EL (cell line): ENCODE measurements around the gene ANGPTL5.
"Not testable (repeated sequence)": the region's sequence is repeated elsewhere in the genome, so short reads cannot be mapped to it uniquely, and the experiment has no call there.

Experiments used
- DNase-seq: peaks from one replicate; pipeline ENCODE4 v3.0.0-alpha.2; 2016

The ANGPTL5 gene

GRCh38 chr11:101881586-101881985 lies 34.7 kb downstream of the ANGPTL5 start:
- DNase-seq, result no peak

- DNase-seq, result peak; percentile 71
These were observed 36.1 kb downstream of the ANGPTL5 start for GRCh38 chr11:101880222-101880621.

GRCh38 chr11:101872171-101872882 lies 44.0 kb downstream of the ANGPTL5 start:
- DNase-seq, result no peak

- DNase-seq, result peak; percentile 86
These were observed 45.8 kb downstream of the ANGPTL5 start for GRCh38 chr11:101870510-101870909.

GRCh38 chr11:101867951-101868350 lies 48.4 kb downstream of the ANGPTL5 start:
- no peak for DNase-seq

GRCh38 chr11:101866619-101867491 lies 49.5 kb downstream of the ANGPTL5 start:
- DNase-seq, result peak; percentile 84

GRCh38 chr11:101864098-101864497 lies 52.2 kb downstream of the ANGPTL5 start:
- DNase-seq, result no peak

GRCh38 chr11:101863361-101863760 lies 53.0 kb downstream of the ANGPTL5 start:
- DNase-seq, result peak; percentile 90

- DNase-seq, result peak; percentile 82
These were observed 53.7 kb downstream of the ANGPTL5 start for GRCh38 chr11:101862391-101863233.

GRCh38 chr11:101860696-101861427 lies 55.5 kb downstream of the ANGPTL5 start:
- peak; percentile 70 for DNase-seq

GRCh38 chr11:101852260-101852659 lies 64.1 kb downstream of the ANGPTL5 start:
- not testable (repeated sequence) for DNase-seq

- DNase-seq, result no peak
These were observed 68.1 kb downstream of the ANGPTL5 start for GRCh38 chr11:101848262-101848661.

GRCh38 chr11:101844608-101845007 lies 71.7 kb downstream of the ANGPTL5 start:
- DNase-seq, result no peak

GRCh38 chr11:101840704-101841103 lies 75.6 kb downstream of the ANGPTL5 start:
- no peak for DNase-seq
